ENCODE results near the gene ZNF488. TPM values are rescaled to one million over a fixed set of nuclear protein-coding genes. Genes with fewer than 3 reads are reported as not detected.
A peak's percentile ranks its signal among the peaks of the same experiment; 100 is the strongest.

The ZNF488 gene
- polyA plus RNA-seq, 2 of the 4 experiments (the other 2 are of a cell fraction): 4.0 to 8.3 TPM

DNA sequence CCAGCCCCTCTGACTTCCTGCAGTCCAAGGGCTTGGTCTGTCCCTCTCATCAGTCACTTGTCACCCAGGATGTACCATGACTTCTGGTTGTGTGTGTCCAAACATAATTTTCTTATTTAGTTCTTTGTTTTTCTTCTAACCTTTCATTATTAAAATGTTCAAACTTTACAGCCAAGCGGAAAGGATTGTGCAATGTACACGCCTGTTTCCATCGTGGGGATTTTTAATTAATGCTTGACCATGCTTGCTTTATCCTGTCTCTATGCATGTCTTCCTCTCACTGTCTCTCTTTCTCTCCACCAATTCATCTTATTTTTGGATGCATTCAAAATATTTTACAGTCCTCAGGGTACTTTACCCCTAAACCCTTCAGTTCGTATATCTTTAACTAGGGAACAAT lies 26.2 kb upstream of the ZNF488 start:
- ATAC-seq (no peak), FAIRE-seq (no peak), DNase-seq (ENCODE audit: low read depth in 1 of 2, low spot score in 1 of 2) (no peak)
- ChIA-PET CTCF (no interaction called here), POLR2A (no interaction called here)
- Histone ChIP-seq H3K4me3 (no peak overlapping the region), H3K9me3 (no peaks in the 10 kb centered on the region), H3K27ac (peak overlapping the region in 1 of 2 experiments; percentile 97; a peak in 1 of 6 replicates), H3K4me1 (peaks cover 47% of the 10 kb centered on the region), H3K4me2 (no peak overlapping the region)
- 77% methylated on average over 4 of the region's 4 CpGs for WGBS (ENCODE audit: missing lambda C conversion rate)
- no peak for TF ChIP-seq FOXS1 (CRISPR knock-in tag; IDR thresholded peaks at IDR 0.05)
- no peak for TF ChIP-seq E2F6 (IDR thresholded peaks at IDR 0.05; ENCODE audit: borderline replicate concordance, low read depth)
- no peak for TF ChIP-seq HEYL (CRISPR knock-in tag; IDR thresholded peaks at IDR 0.05)
- no peak for TF ChIP-seq CHD4 (IDR thresholded peaks at IDR 0.05; ENCODE audit: borderline replicate concordance)
- peak in 1 of 2 experiments; percentile 48; a peak in 1 of 4 replicates for TF ChIP-seq CEBPB (IDR thresholded peaks at IDR 0.05)
- TF ChIP-seq, protein P1, sequence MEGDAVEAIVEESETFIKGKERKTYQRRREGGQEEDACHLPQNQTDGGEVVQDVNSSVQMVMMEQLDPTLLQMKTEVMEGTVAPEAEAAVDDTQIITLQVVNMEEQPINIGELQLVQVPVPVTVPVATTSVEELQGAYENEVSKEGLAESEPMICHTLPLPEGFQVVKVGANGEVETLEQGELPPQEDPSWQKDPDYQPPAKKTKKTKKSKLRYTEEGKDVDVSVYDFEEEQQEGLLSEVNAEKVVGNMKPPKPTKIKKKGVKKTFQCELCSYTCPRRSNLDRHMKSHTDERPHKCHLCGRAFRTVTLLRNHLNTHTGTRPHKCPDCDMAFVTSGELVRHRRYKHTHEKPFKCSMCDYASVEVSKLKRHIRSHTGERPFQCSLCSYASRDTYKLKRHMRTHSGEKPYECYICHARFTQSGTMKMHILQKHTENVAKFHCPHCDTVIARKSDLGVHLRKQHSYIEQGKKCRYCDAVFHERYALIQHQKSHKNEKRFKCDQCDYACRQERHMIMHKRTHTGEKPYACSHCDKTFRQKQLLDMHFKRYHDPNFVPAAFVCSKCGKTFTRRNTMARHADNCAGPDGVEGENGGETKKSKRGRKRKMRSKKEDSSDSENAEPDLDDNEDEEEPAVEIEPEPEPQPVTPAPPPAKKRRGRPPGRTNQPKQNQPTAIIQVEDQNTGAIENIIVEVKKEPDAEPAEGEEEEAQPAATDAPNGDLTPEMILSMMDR (IDR thresholded peaks at IDR 0.05): no peak
- no peak for TF ChIP-seq NFE2L2 (conservative IDR thresholded peaks at IDR 0.05; ENCODE audit: low read length)

- POLR2A ChIA-PET: no interaction called here
- H3K9me3 ChIP-seq: no peaks in the 10 kb centered on the region
- H3K4me2 ChIP-seq: no peak overlapping the region
- ATAC-seq (no peak), DNase-seq (ENCODE audit: low read depth in 1 of 2, low spot score in 1 of 2) (no peak), FAIRE-seq (no peak)
- no peak for TF ChIP-seq HOXB13 (CRISPR knock-in tag; IDR thresholded peaks at IDR 0.05; ENCODE audit: low read depth)
- no peak overlapping the region for H3K4me3 ChIP-seq
- WGBS (ENCODE audit: missing lambda C conversion rate): 57% methylated on average over 3 of the region's 3 CpGs
- peak overlapping the region in 1 of 2 experiments; percentile 97; a peak in 2 of 6 replicates for H3K27ac ChIP-seq
- H3K4me1 ChIP-seq: peaks cover 50% of the 10 kb centered on the region
- CTCF ChIA-PET: no interaction called here
Measured at GRCh38 chr10:47409866-47410256, 25.8 kb upstream of the ZNF488 start.

GRCh38 chr10:47409171-47409865 lies 25.2 kb upstream of the ZNF488 start:
- no peak for TF ChIP-seq RARB (CRISPR knock-in tag; IDR thresholded peaks at IDR 0.05)
- no peak for TF ChIP-seq ZNF302 (CRISPR knock-in tag; IDR thresholded peaks at IDR 0.05)
- TF ChIP-seq GATA3 (IDR thresholded peaks at IDR 0.05; ENCODE audit: borderline replicate concordance): no peak
- no peak for TF ChIP-seq USF2 (IDR thresholded peaks at IDR 0.05)
- no peak for TF ChIP-seq FOXS1 (CRISPR knock-in tag; IDR thresholded peaks at IDR 0.05)
- TF ChIP-seq CBX2 (IDR thresholded peaks at IDR 0.05; ENCODE audit: borderline replicate concordance, low read depth): no peak
- no peak for TF ChIP-seq HOXB5 (CRISPR knock-in tag; IDR thresholded peaks at IDR 0.05)
- no peak for TF ChIP-seq TP53 (CRISPR knock-in tag; IDR thresholded peaks at IDR 0.05)
- TF ChIP-seq EHF (CRISPR knock-in tag; IDR thresholded peaks at IDR 0.05): no peak
- no peak for TF ChIP-seq TFCP2L1 (CRISPR knock-in tag; IDR thresholded peaks at IDR 0.05)
- no peak for TF ChIP-seq RCOR1 (IDR thresholded peaks at IDR 0.05; ENCODE audit: low read depth, low read length)
- TF ChIP-seq, protein P2, sequence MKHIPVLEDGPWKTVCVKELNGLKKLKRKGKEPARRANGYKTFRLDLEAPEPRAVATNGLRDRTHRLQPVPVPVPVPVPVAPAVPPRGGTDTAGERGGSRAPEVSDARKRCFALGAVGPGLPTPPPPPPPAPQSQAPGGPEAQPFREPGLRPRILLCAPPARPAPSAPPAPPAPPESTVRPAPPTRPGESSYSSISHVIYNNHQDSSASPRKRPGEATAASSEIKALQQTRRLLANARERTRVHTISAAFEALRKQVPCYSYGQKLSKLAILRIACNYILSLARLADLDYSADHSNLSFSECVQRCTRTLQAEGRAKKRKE (CRISPR knock-in tag; IDR thresholded peaks at IDR 0.05; ENCODE audit: low read depth): no peak
- no peak for TF ChIP-seq SREBF2 (IDR thresholded peaks at IDR 0.05)
- no peak for TF ChIP-seq E2F6 (IDR thresholded peaks at IDR 0.05; ENCODE audit: borderline replicate concordance, low read depth)
- no peak for TF ChIP-seq KDM5A (IDR thresholded peaks at IDR 0.05)
- TF ChIP-seq, protein P1 (IDR thresholded peaks at IDR 0.05): no peak
- no peak for TF ChIP-seq RAD21 (conservative IDR thresholded peaks at IDR 0.05 in 1 of 2, IDR thresholded peaks at IDR 0.05 in 1 of 2)
- TF ChIP-seq BHLHE40 (IDR thresholded peaks at IDR 0.05; ENCODE audit: low read depth, low read length): no peak
- POLR2A ChIA-PET: no interaction called here
- Histone ChIP-seq H3K9me3 (no peaks in the 10 kb centered on the region), H3K27ac (peak overlapping the region; percentile 46 to 97; a peak in 5 of 6 replicates), H3K4me2 (no peak overlapping the region), H3K4me1 (peaks cover 53% of the 10 kb centered on the region), H3K4me3 (no peak overlapping the region)
- WGBS (ENCODE audit: missing lambda C conversion rate): 76% methylated on average over 9 of the region's 15 CpGs
- DNase-seq (ENCODE audit: low read depth in 1 of 2, low spot score in 1 of 2): no peak
- no peak for ATAC-seq
- CTCF ChIA-PET: interaction anchor here (0.6 kb wide), 1 partner anchor 49 kb away, joined by 3 read pairs; no protein-coding TSS in a partner anchor
- no peak for FAIRE-seq

All from A549 (cell line).